ENCODE measurements around the gene POU6F2.

POU6F2 gene

DNA sequence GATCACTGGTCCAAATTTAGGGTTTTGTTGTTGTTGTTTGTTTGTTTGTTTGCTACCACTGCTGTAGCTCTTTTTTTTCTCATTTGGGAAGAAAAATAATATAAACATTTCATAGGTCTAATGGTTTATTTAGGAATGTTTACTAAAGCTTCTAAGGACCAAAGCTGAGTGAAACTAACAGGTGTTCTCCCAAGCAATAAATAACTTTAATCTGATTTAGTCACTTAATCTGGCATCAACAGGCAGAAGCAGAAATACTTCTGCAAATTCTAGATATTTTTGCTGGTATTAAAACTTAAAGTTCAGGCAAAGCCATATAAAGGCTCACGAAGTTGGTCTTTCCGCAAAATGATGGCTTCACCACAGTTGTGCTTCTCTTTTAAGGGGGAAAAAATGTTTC, 444.0 kb downstream of the POU6F2 start:
- no peak overlapping the region for H3K4me3 ChIP-seq (ENCODE audit: low read depth, low read length)
- TF ChIP-seq, protein P1, sequence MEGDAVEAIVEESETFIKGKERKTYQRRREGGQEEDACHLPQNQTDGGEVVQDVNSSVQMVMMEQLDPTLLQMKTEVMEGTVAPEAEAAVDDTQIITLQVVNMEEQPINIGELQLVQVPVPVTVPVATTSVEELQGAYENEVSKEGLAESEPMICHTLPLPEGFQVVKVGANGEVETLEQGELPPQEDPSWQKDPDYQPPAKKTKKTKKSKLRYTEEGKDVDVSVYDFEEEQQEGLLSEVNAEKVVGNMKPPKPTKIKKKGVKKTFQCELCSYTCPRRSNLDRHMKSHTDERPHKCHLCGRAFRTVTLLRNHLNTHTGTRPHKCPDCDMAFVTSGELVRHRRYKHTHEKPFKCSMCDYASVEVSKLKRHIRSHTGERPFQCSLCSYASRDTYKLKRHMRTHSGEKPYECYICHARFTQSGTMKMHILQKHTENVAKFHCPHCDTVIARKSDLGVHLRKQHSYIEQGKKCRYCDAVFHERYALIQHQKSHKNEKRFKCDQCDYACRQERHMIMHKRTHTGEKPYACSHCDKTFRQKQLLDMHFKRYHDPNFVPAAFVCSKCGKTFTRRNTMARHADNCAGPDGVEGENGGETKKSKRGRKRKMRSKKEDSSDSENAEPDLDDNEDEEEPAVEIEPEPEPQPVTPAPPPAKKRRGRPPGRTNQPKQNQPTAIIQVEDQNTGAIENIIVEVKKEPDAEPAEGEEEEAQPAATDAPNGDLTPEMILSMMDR (IDR thresholded peaks at IDR 0.05; ENCODE audit: low read depth, low read length), result no peak

DNA sequence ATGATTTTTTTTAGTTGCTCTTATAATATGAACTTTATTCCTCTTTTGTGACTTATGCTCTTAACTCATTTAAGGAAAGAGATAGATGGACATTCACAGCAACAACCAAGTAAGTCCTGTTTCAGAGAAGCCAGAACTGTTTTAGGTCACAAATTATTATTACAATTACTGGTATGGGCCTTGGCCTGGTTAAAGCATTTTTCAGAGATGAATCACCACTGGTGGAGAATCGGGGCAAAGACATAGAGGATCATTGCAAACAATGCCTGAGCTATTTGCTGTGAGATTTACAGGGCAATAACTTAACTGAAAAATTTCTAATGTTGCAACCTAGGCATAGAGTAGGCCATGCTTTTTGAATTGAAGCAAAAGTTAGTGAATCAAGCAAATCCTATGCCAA, 450.5 kb downstream of the POU6F2 start:
- TF ChIP-seq, protein P1 (IDR thresholded peaks at IDR 0.05; ENCODE audit: low read depth, low read length), result no peak
- no peak overlapping the region for H3K4me3 ChIP-seq (ENCODE audit: low read depth, low read length)

DNA sequence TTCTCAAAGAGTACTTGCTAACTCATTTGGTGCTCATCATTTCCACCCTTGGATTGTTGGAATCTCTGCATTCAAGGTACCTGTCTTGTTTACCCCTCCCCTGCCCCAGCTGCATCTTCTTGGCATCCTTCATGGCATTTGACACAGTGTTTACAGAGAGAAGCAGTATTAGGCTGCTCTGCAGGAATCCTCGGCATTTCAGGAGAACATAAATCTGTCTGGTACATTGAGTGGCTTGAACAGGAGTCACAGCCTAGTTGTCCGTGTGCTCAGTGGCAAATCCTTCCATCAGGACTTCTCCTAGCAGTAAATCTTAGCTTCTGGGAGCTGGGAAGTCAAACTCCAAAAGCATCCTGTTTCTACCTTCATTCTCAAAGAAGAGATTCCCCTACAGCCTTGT, 451.7 kb downstream of the POU6F2 start:
- TF ChIP-seq, protein P1 (IDR thresholded peaks at IDR 0.05; ENCODE audit: low read depth, low read length), result no peak
- no peak overlapping the region for H3K4me3 ChIP-seq (ENCODE audit: low read depth, low read length)

DNA sequence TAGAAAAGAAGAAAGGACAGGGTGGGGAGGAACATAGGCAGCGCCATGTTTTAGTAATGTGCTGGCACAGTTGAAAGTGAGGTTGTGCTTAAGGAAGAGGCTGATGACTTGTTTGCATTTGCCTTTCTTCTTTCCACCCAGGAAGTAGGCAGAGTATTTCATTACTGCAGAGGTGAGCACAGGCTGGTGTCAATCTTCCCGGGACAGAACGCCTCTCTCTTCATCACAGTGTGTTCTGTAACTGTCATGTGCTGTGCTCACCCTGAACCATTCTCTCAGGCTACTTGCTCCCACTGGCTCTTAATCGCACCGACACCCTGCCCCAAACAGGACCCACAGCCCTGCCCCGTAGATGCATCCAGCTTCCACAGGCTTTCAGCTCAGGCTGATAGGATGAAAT, 452.7 kb downstream of the POU6F2 start:
- TF ChIP-seq, protein P1 (IDR thresholded peaks at IDR 0.05; ENCODE audit: low read depth, low read length), result no peak
- H3K4me3 ChIP-seq (ENCODE audit: low read depth, low read length), result no peak overlapping the region

DNA sequence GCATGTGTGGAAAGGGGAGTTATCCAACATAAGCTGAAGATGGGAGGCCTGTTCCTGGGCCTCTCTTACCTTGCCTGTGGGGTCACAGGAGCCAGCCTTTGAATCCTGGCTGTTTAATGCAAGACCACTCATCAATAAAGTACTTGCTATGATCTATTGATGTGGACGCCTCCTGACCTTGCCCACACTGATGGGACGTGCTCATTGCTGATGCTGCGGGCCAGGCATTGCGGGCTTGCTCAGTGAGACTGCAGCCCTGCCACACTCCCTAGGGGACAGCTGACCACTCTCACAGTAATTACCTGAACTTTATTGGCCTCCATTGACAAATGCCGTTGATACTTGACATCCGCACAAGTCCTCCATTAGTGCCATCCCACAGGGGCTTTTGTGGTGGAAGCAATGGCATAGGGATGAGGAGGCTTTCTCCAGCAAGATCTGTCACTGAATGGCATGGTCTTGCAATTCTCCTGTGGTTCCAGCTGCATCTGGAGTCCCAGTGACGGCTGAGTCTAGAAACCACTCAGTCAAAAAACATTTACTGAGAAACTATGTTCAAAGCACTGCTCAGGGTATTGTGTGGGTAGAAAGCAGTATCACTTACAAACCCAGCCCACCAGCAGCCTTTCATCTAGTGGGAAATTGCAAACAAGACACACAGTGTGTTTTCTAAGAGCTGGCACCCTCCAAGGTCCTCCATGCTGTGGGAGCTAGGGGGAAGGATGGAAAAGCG, 453.4 kb downstream of the POU6F2 start:
- TF ChIP-seq, protein P1 (IDR thresholded peaks at IDR 0.05; ENCODE audit: low read depth, low read length), result no peak
- no peak overlapping the region for H3K4me3 ChIP-seq (ENCODE audit: low read depth, low read length)

DNA sequence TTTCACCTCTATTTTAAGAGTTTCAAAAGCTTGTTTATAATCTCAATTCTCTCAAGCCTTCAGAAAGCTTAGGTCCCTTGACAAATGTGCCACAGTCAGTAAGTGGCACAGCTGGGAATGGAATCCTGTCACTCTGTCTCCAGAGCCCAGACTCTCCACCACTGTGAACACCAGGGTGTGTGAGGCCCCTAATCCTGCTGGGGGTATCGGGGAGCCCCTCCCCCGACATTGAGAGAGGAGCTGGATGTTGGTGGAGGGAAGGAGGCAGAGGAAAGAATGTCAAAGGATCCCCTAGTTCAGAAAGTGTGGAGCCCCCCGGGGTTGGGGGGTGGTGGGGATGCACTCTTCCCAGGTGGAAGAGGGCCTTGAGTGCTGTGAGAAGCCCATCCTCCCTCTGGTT, 454.7 kb downstream of the POU6F2 start:
- TF ChIP-seq, protein P1 (IDR thresholded peaks at IDR 0.05; ENCODE audit: low read depth, low read length), result no peak
- no peak overlapping the region for H3K4me3 ChIP-seq (ENCODE audit: low read depth, low read length)

DNA sequence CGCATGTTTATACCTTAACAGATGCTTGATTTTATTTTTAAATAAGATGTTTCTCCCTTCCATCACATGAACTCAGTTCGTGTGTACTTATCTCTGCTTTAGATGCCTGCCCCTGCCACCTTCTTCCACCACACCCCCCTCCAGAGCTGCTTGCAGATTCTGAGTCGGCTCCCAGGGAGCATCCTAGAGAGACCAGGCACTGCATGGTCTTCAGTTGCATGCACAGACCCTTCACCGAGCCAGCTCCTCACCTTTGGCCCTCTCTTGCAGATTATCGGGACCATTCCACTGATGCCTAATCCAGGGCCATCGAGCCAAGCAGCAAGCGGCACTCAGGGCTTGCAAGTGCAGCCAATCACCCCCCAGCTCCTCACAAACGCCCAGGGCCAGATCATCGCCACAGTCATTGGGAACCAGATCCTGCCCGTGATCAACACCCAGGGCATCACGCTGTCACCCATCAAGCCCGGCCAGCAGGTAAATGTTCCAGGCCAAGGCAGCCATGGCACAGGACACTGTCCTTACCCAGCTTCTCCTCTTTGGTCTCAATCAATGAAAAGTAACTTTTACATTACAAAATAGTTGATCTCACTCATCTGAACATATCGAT, 455.2 kb downstream of the POU6F2 start:
- H3K4me3 ChIP-seq (ENCODE audit: low read depth, low read length), result no peak overlapping the region
- TF ChIP-seq, protein P1 (IDR thresholded peaks at IDR 0.05; ENCODE audit: low read depth, low read length), result no peak

All from WI38 (cell line).